Activated CD8-positive, alpha-beta memory T cell treated with anti-CD3 and anti-CD28 coated beads, Interleukin-2, amount 10 ng/mL, durations not matched to agents 7 days and 5 days (primary cell): ENCODE results near the gene RHOT1. TPM values are rescaled to one million over a fixed set of nuclear protein-coding genes. Genes with fewer than 3 reads are reported as not detected.
"Not testable (repeated sequence)": the region's sequence is repeated elsewhere in the genome, so short reads cannot be mapped to it uniquely, and the experiment has no call there.

Source experiments
- ATAC-seq: fragments of 150-1000 bp; cut with Tn5 transposase; one replicate; pipeline ENCODE4 v1.10.0; 2021; ENCODE audit warnings: moderate library complexity
- CTCF ChIA-PET: fragments of 350-600 bp; sonication (Branson Sonifier 250); formaldehyde crosslinking; loops from one replicate; lab custom pipeline; 2021; ENCODE audit warnings: antibody characterized with exemption; lab: Charles Lee
- DNase-seq: peaks from one replicate; pipeline ENCODE4 v3.0.0-alpha.2; 2020
- H3K27ac Mint-ChIP-seq: one replicate; pipeline ENCODE4 v1.8.0; 2021; ENCODE audit warnings: mild to moderate bottlenecking, mixed read lengths
- H3K27me3 Mint-ChIP-seq: one replicate; pipeline ENCODE4 v1.8.0; 2021; ENCODE audit warnings: mixed read lengths
- H3K36me3 Mint-ChIP-seq: one replicate; pipeline ENCODE4 v1.8.0; 2021; ENCODE audit warnings: mild to moderate bottlenecking, mixed read lengths
- H3K4me1 Mint-ChIP-seq: one replicate; pipeline ENCODE4 v1.8.0; 2021; ENCODE audit warnings: mixed read lengths
- H3K4me3 Mint-ChIP-seq: one replicate; pipeline ENCODE4 v1.8.0; 2021; ENCODE audit warnings: mild to moderate bottlenecking, moderate library complexity, mixed read lengths
- H3K9me3 Mint-ChIP-seq: one replicate; pipeline ENCODE4 v1.8.0; 2022; ENCODE audit warnings: low read depth, mixed read lengths
- total RNA-seq, 2 experiments: library from RNA; stranded (reverse); gene quantifications; one replicate each; pipeline ENCODE4 v1.2.3, GENCODE V29; 2021

The RHOT1 gene
- total RNA-seq, 2 experiments from 2014 or later = 25.7 to 28.2 TPM

DNA sequence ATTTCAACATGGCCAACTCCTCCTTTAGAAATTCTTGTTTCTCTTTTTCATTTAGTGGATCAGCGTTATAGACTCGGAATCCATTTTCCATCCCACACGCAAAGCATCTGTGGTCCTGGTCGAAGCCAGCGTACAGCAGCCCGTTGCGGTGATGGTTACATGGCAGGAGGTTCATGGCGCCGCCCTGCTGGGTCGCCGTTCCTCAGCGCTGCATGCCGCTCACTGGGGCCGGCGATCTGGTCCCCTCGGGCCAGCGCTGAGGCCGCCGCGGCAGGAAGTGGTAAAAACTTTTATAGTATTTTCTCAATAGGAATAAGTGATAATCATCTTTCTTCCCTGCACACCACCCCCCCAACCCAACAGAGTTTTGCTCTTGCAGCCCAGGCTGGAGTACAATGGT, 29.9 kb upstream of the RHOT1 start:
- DNase-seq (no peak), ATAC-seq (no peak)
- H3K27me3 Mint-ChIP-seq = peaks cover 8% of the 10 kb centered on the region
- peaks cover 17% of the 10 kb centered on the region for H3K4me1 Mint-ChIP-seq
- H3K9me3 Mint-ChIP-seq = no peaks in the 10 kb centered on the region
- H3K4me3 Mint-ChIP-seq = no peak overlapping the region
- H3K36me3 Mint-ChIP-seq = no peaks in the 10 kb centered on the region
- CTCF ChIA-PET = interaction anchor here (1.3 to 1.4 kb wide), 2 partner anchors 13 to 26 kb away, joined by 4 to 5 read pairs; no protein-coding TSS in a partner anchor
- no peak overlapping the region for H3K27ac Mint-ChIP-seq

GRCh38 chr17:32114536-32114935, 27.8 kb upstream of the RHOT1 start:
- H3K4me1 Mint-ChIP-seq = peaks cover 13% of the 10 kb centered on the region
- H3K27ac Mint-ChIP-seq = no peak overlapping the region
- DNase-seq (no peak), ATAC-seq (no peak)
- H3K36me3 Mint-ChIP-seq = no peaks in the 10 kb centered on the region
- H3K9me3 Mint-ChIP-seq = no peaks in the 10 kb centered on the region
- no peak overlapping the region for H3K4me3 Mint-ChIP-seq
- H3K27me3 Mint-ChIP-seq = peaks cover 9% of the 10 kb centered on the region
- CTCF ChIA-PET = interaction anchor here (1.5 kb wide), 2 partner anchors 10 to 108 kb away, joined by 3 to 5 read pairs; partner anchors contain the start of gene LRRC37B

GRCh38 chr17:32115546-32115945, 26.8 kb upstream of the RHOT1 start:
- DNase-seq, H3K27ac Mint-ChIP-seq, H3K4me3 Mint-ChIP-seq, H3K9me3 Mint-ChIP-seq, H3K27me3 Mint-ChIP-seq, H3K36me3 Mint-ChIP-seq, ATAC-seq: not testable (repeated sequence)
- CTCF ChIA-PET = interaction anchor here (0.8 to 1.5 kb wide), 3 partner anchors 9 to 109 kb away, joined by 3 to 5 read pairs (median 4); partner anchors contain the start of gene LRRC37B
- H3K4me1 Mint-ChIP-seq = peaks cover 13% of the 10 kb centered on the region

- DNase-seq (no peak), ATAC-seq (no peak)
- Mint-ChIP-seq H3K4me1 (peaks cover 8% of the 10 kb centered on the region), H3K4me3 (no peak overlapping the region), H3K27ac (no peak overlapping the region), H3K36me3 (no peaks in the 10 kb centered on the region), H3K9me3 (no peaks in the 10 kb centered on the region), H3K27me3 (peaks cover 12% of the 10 kb centered on the region)
- CTCF ChIA-PET = interaction anchor here (1.3 kb wide), 1 partner anchor 8 kb away, joined by 3 read pairs; no protein-coding TSS in a partner anchor
Observed at GRCh38 chr17:32116937-32117336, 25.4 kb upstream of the RHOT1 start.

DNA sequence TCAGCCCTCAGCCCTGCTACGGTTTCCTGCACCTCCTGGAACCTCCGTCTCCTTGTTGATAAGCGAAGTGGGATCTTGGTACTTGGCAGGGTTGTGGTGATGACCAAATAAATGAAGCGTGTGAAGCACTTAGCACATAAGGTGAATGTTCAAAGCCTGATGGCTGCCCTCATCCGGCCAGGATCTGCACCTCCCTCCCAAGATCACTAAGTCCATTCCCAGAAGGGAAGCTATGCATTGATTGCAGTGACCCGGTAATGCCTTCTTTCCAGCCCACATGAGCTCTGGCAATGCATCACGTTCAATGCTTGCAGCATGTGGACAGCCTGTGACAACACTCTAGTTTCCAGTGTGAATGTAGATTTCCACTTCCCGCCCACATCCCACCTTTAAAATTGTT, 24.9 kb upstream of the RHOT1 start:
- no peaks in the 10 kb centered on the region for H3K36me3 Mint-ChIP-seq
- CTCF ChIA-PET = interaction anchor here (1.3 kb wide), 1 partner anchor 9 kb away, joined by 3 read pairs; no protein-coding TSS in a partner anchor
- H3K4me1 Mint-ChIP-seq = peaks cover 8% of the 10 kb centered on the region
- H3K27ac Mint-ChIP-seq = no peak overlapping the region
- no peaks in the 10 kb centered on the region for H3K9me3 Mint-ChIP-seq
- DNase-seq (no peak), ATAC-seq (no peak)
- H3K27me3 Mint-ChIP-seq = peaks cover 12% of the 10 kb centered on the region
- no peak overlapping the region for H3K4me3 Mint-ChIP-seq

DNA sequence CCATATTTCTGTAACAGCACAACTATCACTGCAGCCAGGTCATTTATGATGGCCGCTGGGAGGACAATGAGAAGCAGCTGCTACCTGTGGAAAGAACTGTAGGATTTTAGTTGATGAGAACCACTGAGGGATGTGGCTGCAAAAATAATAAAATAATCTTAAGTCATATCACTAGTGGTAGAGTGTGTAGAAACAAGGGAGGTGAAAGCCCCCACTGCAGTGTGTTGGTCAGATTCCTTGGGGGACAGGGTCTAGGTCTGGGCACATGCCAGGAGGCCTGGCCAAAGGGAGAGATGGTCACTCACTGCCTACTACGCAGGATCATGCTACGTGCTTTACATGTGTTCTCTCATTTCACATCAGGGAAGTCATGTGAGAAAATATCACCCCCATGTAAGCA, 24.2 kb upstream of the RHOT1 start:
- ATAC-seq, H3K36me3 Mint-ChIP-seq, H3K27ac Mint-ChIP-seq, H3K4me3 Mint-ChIP-seq, H3K9me3 Mint-ChIP-seq, DNase-seq, H3K4me1 Mint-ChIP-seq: not testable (repeated sequence)
- H3K27me3 Mint-ChIP-seq = peaks cover 12% of the 10 kb centered on the region
- CTCF ChIA-PET = interaction anchor here (1.3 kb wide), 1 partner anchor 9 kb away, joined by 3 read pairs; no protein-coding TSS in a partner anchor

DNA sequence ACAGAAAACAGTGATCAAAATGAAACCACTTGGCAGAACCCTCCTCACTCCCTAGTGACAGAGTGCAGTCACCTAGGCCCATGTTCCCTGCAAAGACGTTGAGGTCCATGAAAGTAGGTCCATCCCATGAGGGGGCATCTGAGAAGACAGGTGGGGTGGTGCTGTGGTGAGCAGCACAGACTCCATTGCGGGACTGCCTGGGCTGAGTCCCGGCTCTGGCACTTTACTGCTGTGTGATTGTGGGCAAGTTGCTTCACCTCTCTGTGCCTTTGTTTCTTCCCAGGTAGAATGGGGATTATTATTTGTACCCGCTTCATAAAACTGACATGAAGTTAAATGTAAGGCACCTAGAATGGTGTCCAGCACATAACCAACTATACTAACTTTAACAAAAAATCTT, 23.5 kb upstream of the RHOT1 start:
- H3K27ac Mint-ChIP-seq = no peak overlapping the region
- H3K4me1 Mint-ChIP-seq = peaks cover 4% of the 10 kb centered on the region
- CTCF ChIA-PET = no interaction called here
- H3K27me3 Mint-ChIP-seq = peaks cover 12% of the 10 kb centered on the region
- DNase-seq (no peak), ATAC-seq (no peak)
- H3K4me3 Mint-ChIP-seq = no peak overlapping the region
- H3K9me3 Mint-ChIP-seq = no peaks in the 10 kb centered on the region
- H3K36me3 Mint-ChIP-seq = no peaks in the 10 kb centered on the region

DNA sequence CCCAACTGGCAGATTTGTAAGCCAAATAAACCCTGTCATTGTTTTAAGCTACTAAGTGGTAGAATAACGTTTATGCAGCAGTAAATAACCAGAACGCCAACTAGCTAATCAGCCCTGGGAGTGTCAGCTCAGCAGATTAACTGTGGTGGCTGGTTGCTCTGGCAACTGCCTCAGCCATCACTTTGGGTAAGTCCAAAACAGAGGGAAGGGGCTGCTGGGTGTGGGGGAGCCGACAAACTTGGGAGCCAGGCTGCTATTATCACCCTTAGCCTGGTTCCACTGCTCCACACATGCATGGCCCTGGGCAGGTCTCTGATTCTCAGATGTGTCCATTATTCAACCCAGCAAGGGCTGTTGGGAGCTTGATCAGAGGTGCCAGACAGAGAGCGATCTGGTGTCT, 22.2 kb upstream of the RHOT1 start:
- no peak for DNase-seq
- H3K27ac Mint-ChIP-seq = no peak overlapping the region
- H3K36me3 Mint-ChIP-seq = no peaks in the 10 kb centered on the region
- H3K9me3 Mint-ChIP-seq = no peaks in the 10 kb centered on the region
- no peak overlapping the region for H3K4me3 Mint-ChIP-seq
- ATAC-seq = no peak
- H3K4me1 Mint-ChIP-seq = peaks cover 5% of the 10 kb centered on the region
- peaks cover 12% of the 10 kb centered on the region for H3K27me3 Mint-ChIP-seq
- CTCF ChIA-PET = interaction anchor here (1.4 to 2.2 kb wide), 2 partner anchors 9 to 13 kb away, joined by 3 to 10 read pairs; no protein-coding TSS in a partner anchor

- Mint-ChIP-seq H3K4me3 (no peak overlapping the region), H3K27ac (no peak overlapping the region), H3K9me3 (no peaks in the 10 kb centered on the region), H3K36me3 (no peaks in the 10 kb centered on the region), H3K4me1 (peaks cover 6% of the 10 kb centered on the region), H3K27me3 (peaks cover 12% of the 10 kb centered on the region)
- no peak for DNase-seq
- no peak for ATAC-seq
- CTCF ChIA-PET = interaction anchor here (1.2 to 2.2 kb wide), 2 partner anchors 7 to 10 kb away, joined by 3 to 10 read pairs; no protein-coding TSS in a partner anchor
Observed at GRCh38 chr17:32120716-32121115, 21.6 kb upstream of the RHOT1 start.

- H3K36me3 Mint-ChIP-seq = peaks cover 9% of the 10 kb centered on the region
- H3K4me1 Mint-ChIP-seq = peaks cover 21% of the 10 kb centered on the region
- H3K9me3 Mint-ChIP-seq = no peaks in the 10 kb centered on the region
- H3K4me3 Mint-ChIP-seq = no peak overlapping the region
- ATAC-seq (no peak), DNase-seq (no peak)
- H3K27me3 Mint-ChIP-seq = peaks cover 3% of the 10 kb centered on the region
- CTCF ChIA-PET = interaction anchor here (1.2 to 1.5 kb wide), 2 partner anchors 13 to 15 kb away, joined by 3 to 4 read pairs; no protein-coding TSS in a partner anchor
- H3K27ac Mint-ChIP-seq = no peak overlapping the region
Observed at GRCh38 chr17:32123782-32124181, 18.5 kb upstream of the RHOT1 start.

DNA sequence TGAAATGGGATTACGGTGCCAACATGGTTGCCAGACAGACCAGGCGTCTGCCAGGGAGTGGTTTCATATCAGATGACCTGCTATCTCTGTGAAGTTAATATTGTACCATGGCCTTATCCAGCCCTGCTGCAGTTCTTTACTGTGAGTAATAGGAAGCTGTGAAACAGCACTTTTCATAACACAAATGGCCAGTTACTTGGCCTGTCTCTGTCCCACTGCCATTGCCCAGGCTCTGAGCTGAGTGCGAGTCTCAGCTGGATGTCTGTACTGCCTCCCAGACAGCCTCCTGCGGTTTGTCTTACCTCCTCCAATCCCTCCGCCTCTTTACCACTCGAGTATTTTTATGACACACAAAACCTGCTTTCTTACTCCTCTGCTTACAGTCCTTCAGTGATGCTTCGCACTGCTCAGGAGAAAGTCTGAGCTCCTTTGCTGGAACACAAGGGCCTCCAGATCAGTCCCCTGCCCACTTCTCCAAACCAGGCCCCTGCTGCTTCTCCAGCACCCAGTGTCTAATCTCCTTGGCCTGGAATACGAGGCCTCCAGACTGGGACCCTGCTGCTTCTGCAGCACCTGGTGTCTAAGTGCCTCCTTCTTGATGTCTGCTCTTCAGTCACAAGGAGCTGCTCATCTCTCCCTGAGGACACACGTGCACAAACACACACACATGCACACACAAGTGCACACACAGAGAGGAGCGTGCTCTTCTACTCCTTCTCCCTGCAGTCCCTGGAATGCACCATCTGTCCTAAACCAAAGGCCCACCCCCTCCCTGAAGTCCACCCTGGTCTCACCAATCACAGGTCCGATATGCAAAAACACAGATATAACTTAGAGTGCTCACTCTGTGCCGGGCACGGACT, 17.1 kb upstream of the RHOT1 start:
- H3K36me3 Mint-ChIP-seq = peaks cover 17% of the 10 kb centered on the region
- H3K9me3 Mint-ChIP-seq = no peaks in the 10 kb centered on the region
- peak overlapping the region; percentile 96 for H3K27ac Mint-ChIP-seq

GRCh38 chr17:32125848-32126153, 16.5 kb upstream of the RHOT1 start:
- H3K27ac Mint-ChIP-seq = peak overlapping the region; percentile 96
- ATAC-seq = no peak
- no peak for DNase-seq
- H3K27me3 Mint-ChIP-seq = peaks cover 2% of the 10 kb centered on the region
- H3K4me3 Mint-ChIP-seq = no peak overlapping the region
- CTCF ChIA-PET = interaction anchor here (1.0 to 5.4 kb wide), 7 partner anchors 11 to 118 kb away, joined by 3 to 28 read pairs (median 4); partner anchors contain the start of genes LRRC37B and RHOT1
- H3K9me3 Mint-ChIP-seq = no peaks in the 10 kb centered on the region
- peaks cover 23% of the 10 kb centered on the region for H3K36me3 Mint-ChIP-seq
- peaks cover 32% of the 10 kb centered on the region for H3K4me1 Mint-ChIP-seq

More for the DNA sequence above, 17.1 kb upstream of the RHOT1 start:
- Mint-ChIP-seq H3K27me3 (peaks cover 3% of the 10 kb centered on the region), H3K4me3 (no peak overlapping the region), H3K4me1 (peaks cover 30% of the 10 kb centered on the region)
- DNase-seq (no peak), ATAC-seq (no peak)
- CTCF ChIA-PET = interaction anchor here (1.0 to 5.4 kb wide), 10 partner anchors 10 to 117 kb away, joined by 3 to 28 read pairs (median 4); partner anchors contain the start of genes LRRC37B and RHOT1

- Mint-ChIP-seq H3K4me3 (no peak overlapping the region), H3K27ac (peak overlapping the region; percentile 96), H3K27me3 (no peaks in the 10 kb centered on the region), H3K36me3 (peaks cover 25% of the 10 kb centered on the region), H3K9me3 (no peaks in the 10 kb centered on the region), H3K4me1 (peaks cover 33% of the 10 kb centered on the region)
- no peak for DNase-seq
- CTCF ChIA-PET = interaction anchor here (0.7 to 5.4 kb wide), 6 partner anchors 13 to 676 kb away, joined by 3 to 28 read pairs (median 4); partner anchors contain the start of genes LRRC37B and RHOT1
- no peak for ATAC-seq
Observed at GRCh38 chr17:32126325-32126724, 16.0 kb upstream of the RHOT1 start.
